HepG2 (cell line): ENCODE results near the gene SIGMAR1. TPM values are rescaled to one million over a fixed set of nuclear protein-coding genes. Genes with fewer than 3 reads are reported as not detected.
A peak's percentile ranks its signal among the peaks of the same experiment; 100 is the strongest.

Source experiments
- ARNTL ChIP-seq: sonication (generic); formaldehyde crosslinking; IDR thresholded peaks from 2 replicates; pipeline ENCODE4 v1.4.0; 2020; ENCODE audit warnings: mild to moderate bottlenecking, missing genetic modification reagents
- ATF3 ChIP-seq: sonication (generic); formaldehyde crosslinking; IDR thresholded peaks from 2 replicates; pipeline ENCODE4 v1.4.0; 2020; ENCODE audit warnings: missing genetic modification reagents
- ATRX ChIP-seq: sonication (generic); formaldehyde crosslinking; IDR thresholded peaks from 2 replicates; pipeline ENCODE4 v1.4.0; 2020; ENCODE audit warnings: missing genetic modification reagents, borderline replicate concordance
- CREB3 ChIP-seq: sonication (generic); formaldehyde crosslinking; IDR thresholded peaks from 2 replicates; pipeline ENCODE4 v1.5.0; 2020; ENCODE audit warnings: missing genetic modification reagents
- DMAP1 ChIP-seq: IDR thresholded peaks from 2 replicates; pipeline ENCODE4 v1.6.1; 2016
- ELF1 ChIP-seq: sonication (generic); formaldehyde crosslinking; IDR thresholded peaks from 2 replicates; pipeline ENCODE4 v1.4.0; 2020; ENCODE audit warnings: missing genetic modification reagents
- FOSL2 ChIP-seq: sonication (generic); formaldehyde crosslinking; IDR thresholded peaks from 2 replicates; pipeline ENCODE4 v1.4.0; 2020; ENCODE audit warnings: missing genetic modification reagents
- GRHL1 ChIP-seq: sonication (generic); formaldehyde crosslinking; conservative IDR thresholded peaks from 2 replicates; pipeline ENCODE4 v1.8.0; 2022; ENCODE audit warnings: missing genetic modification reagents
- MLX ChIP-seq: IDR thresholded peaks from 2 replicates; pipeline ENCODE4 v1.6.1; 2016
- PAX8 ChIP-seq: sonication (generic); formaldehyde crosslinking; IDR thresholded peaks from 2 replicates; pipeline ENCODE4 v1.8.0; 2022; ENCODE audit warnings: mild to moderate bottlenecking, missing genetic modification reagents, borderline replicate concordance
- PTBP1 ChIP-seq: fragments of 200-400 bp; formaldehyde crosslinking; IDR thresholded peaks from 2 replicates; pipeline ENCODE4 v1.6.1; 2018; ENCODE audit warnings: low read length, low read depth; ENCODE audit not compliant: poor library complexity, severe bottlenecking
- RXRB ChIP-seq: IDR thresholded peaks from 2 replicates; pipeline ENCODE4 v1.6.1; 2016; ENCODE audit warnings: borderline replicate concordance, missing genetic modification reagents, missing compliant biosample characterization
- SALL1 ChIP-seq: sonication (generic); formaldehyde crosslinking; IDR thresholded peaks from 2 replicates; pipeline ENCODE4 v1.8.0; 2022; ENCODE audit warnings: mild to moderate bottlenecking, missing genetic modification reagents
- SNAPC5 ChIP-seq: sonication (generic); formaldehyde crosslinking; IDR thresholded peaks from 2 replicates; pipeline ENCODE4 v1.8.1; 2023; ENCODE audit warnings: mild to moderate bottlenecking, missing genetic modification reagents, borderline replicate concordance
- SSRP1 ChIP-seq: IDR thresholded peaks from 2 replicates; pipeline ENCODE4 v1.6.1; 2016; ENCODE audit warnings: control low read depth
- TOPORS ChIP-seq: sonication (generic); formaldehyde crosslinking; IDR thresholded peaks from 2 replicates; pipeline ENCODE4 v1.8.0; 2023; ENCODE audit warnings: mild to moderate bottlenecking, missing genetic modification reagents
- ZFP82 ChIP-seq: sonication (generic); formaldehyde crosslinking; IDR thresholded peaks from 2 replicates; pipeline ENCODE4 v1.5.1; 2020; ENCODE audit warnings: mild to moderate bottlenecking, missing genetic modification reagents, borderline replicate concordance
- ZMAT5 ChIP-seq: sonication (generic); formaldehyde crosslinking; IDR thresholded peaks from 2 replicates; pipeline ENCODE4 v1.5.0; 2020; ENCODE audit warnings: mild to moderate bottlenecking, low read depth, missing genetic modification reagents, borderline replicate concordance
- ZNF138 ChIP-seq: sonication (generic); formaldehyde crosslinking; IDR thresholded peaks from 2 replicates; pipeline ENCODE4 v1.5.0; 2020; ENCODE audit warnings: mild to moderate bottlenecking, low read depth, missing genetic modification reagents
- ZNF230 ChIP-seq: sonication (generic); formaldehyde crosslinking; IDR thresholded peaks from 2 replicates; pipeline ENCODE4 v1.4.0; 2020; ENCODE audit warnings: mild to moderate bottlenecking, missing genetic modification reagents
- ZNF282 ChIP-seq: fragments of 450-650 bp; IDR thresholded peaks from 2 replicates; pipeline ENCODE4 v1.6.1; 2018; ENCODE audit not compliant: partially characterized antibody
- ZNF326 ChIP-seq: sonication (generic); formaldehyde crosslinking; IDR thresholded peaks from 2 replicates; pipeline ENCODE4 v1.4.0; 2020; ENCODE audit warnings: missing genetic modification reagents, borderline replicate concordance
- ZNF432 ChIP-seq: sonication (generic); formaldehyde crosslinking; IDR thresholded peaks from 2 replicates; pipeline ENCODE4 v1.5.0; 2020; ENCODE audit warnings: missing genetic modification reagents, mild to moderate bottlenecking, borderline replicate concordance
- ZNF652 ChIP-seq: IDR thresholded peaks from 2 replicates; pipeline ENCODE4 v1.6.1; 2016; ENCODE audit warnings: low read depth, borderline replicate concordance
- ZNF672 ChIP-seq: sonication (generic); formaldehyde crosslinking; IDR thresholded peaks from 2 replicates; pipeline ENCODE4 v1.8.1; 2022; ENCODE audit warnings: missing genetic modification reagents
- ZNF772 ChIP-seq: sonication (generic); formaldehyde crosslinking; IDR thresholded peaks from 2 replicates; pipeline ENCODE4 v1.5.0; 2020; ENCODE audit warnings: mild to moderate bottlenecking, missing genetic modification reagents
- ZNF816 ChIP-seq: sonication (generic); formaldehyde crosslinking; IDR thresholded peaks from 2 replicates; pipeline ENCODE4 v1.8.0; 2022; ENCODE audit warnings: missing genetic modification reagents, mild to moderate bottlenecking, borderline replicate concordance
- ZZZ3 ChIP-seq: sonication (generic); formaldehyde crosslinking; IDR thresholded peaks from 2 replicates; pipeline ENCODE4 v1.4.0; 2020; ENCODE audit warnings: missing genetic modification reagents, mild to moderate bottlenecking, borderline replicate concordance
- polyA plus RNA-seq, 8 experiments: library from polyadenylated mRNA; depleted of rRNA in 3 of 8; stranded (reverse) in 7 of 8; unstranded in 1 of 8; fragments of >200 nt; fragmentation: Illumina TruSeq in 4 of 8; extraction: Trizol in 4 of 8; gene quantifications; 2 replicates each; pipeline versions ENCODE4 v1.2.1 to v1.2.3, GENCODE V29; 2011 to 2016; ENCODE audit warnings: low read depth in 4 of 8, missing spikeins in 1 of 8, mixed read lengths in 1 of 8; ENCODE audit not compliant: insufficient read depth in 1 of 8
- total RNA-seq, 5 experiments: library from RNA; depleted of rRNA; stranded (reverse); fragments of >200 nt; fragmentation: Illumina TruSeq; extraction: Trizol; gene quantifications; 2 replicates each; pipeline ENCODE4 v1.2.3, GENCODE V29; 2016; ENCODE audit warnings: low read depth in 1 of 5

SIGMAR1 gene
- total and polyA plus RNA-seq, 2 of the 13 experiments (the other 11 are each of a cell fraction or from before 2014, with no cell fraction given): 38.9 to 60.8 TPM

GRCh38 chr9:34644766-34645314 lies 7.3 kb upstream of the SIGMAR1 start (continued):
- no peak for TF ChIP-seq ZNF138 (CRISPR knock-in tag)
- no peak; the same call in 1 of the 2 replicates for TF ChIP-seq ZNF772 (CRISPR knock-in tag)
- no peak for TF ChIP-seq SSRP1 (CRISPR knock-in tag)
- TF ChIP-seq SNAPC5: no peak
- TF ChIP-seq ATRX: no peak
- no peak for TF ChIP-seq ZNF230 (CRISPR knock-in tag)
- TF ChIP-seq PTBP1: no peak
- TF ChIP-seq ZMAT5 (CRISPR knock-in tag): no peak
- no peak for TF ChIP-seq PAX8 (CRISPR knock-in tag)
- TF ChIP-seq ZNF672 (CRISPR knock-in tag): no peak
- peak; percentile 84 for TF ChIP-seq SALL1 (CRISPR knock-in tag)
- TF ChIP-seq ARNTL (CRISPR knock-in tag): 0 out of 2 replicates have a peak, but pooled peaks have one; percentile 23
- no peak for TF ChIP-seq ZZZ3 (CRISPR knock-in tag)
- TF ChIP-seq ZNF326: no peak
- TF ChIP-seq TOPORS: no peak
- TF ChIP-seq FOSL2 (CRISPR knock-in tag): peak; percentile 66
- TF ChIP-seq ZNF282: no peak
- TF ChIP-seq ZNF432 (CRISPR knock-in tag): no peak
- no peak for TF ChIP-seq CREB3 (CRISPR knock-in tag)
- TF ChIP-seq RXRB: peak; percentile 100
- no peak for TF ChIP-seq GRHL1 (CRISPR knock-in tag)
- TF ChIP-seq DMAP1 (CRISPR knock-in tag): no peak
- no peak for TF ChIP-seq MLX
- TF ChIP-seq ATF3: no peak
- no peak for TF ChIP-seq ZNF816 (CRISPR knock-in tag)
- no peak for TF ChIP-seq ZNF652 (CRISPR knock-in tag)
- no peak for TF ChIP-seq ZFP82
- peak; percentile 49 for TF ChIP-seq ELF1 (CRISPR knock-in tag)
